HepG2 (cell line): Measurements from ENCODE around the gene PFN2. TPM values are rescaled to one million over a fixed set of nuclear protein-coding genes. Genes with fewer than 3 reads are reported as not detected.
A peak's percentile ranks its signal among the peaks of the same experiment; 100 is the strongest.

Source experiments
- BCL6 ChIP-seq: IDR thresholded peaks from 2 replicates; pipeline ENCODE4 v1.6.1; 2016; ENCODE audit warnings: missing genetic modification reagents, missing compliant biosample characterization
- CREB1 ChIP-seq, 2 experiments: fragments of 450-650 bp in 1 of 2; IDR thresholded peaks; 2 replicates each; pipeline ENCODE4 v1.6.1; 2016 to 2017; ENCODE audit warnings: control low read depth in 1 of 2, mild to moderate bottlenecking in 1 of 2, missing compliant biosample characterization in 1 of 2, missing genetic modification characterization in 1 of 2
- HES4 ChIP-seq: sonication (generic); formaldehyde crosslinking; IDR thresholded peaks from 2 replicates; pipeline ENCODE4 v1.9.0; 2021; ENCODE audit warnings: mild to moderate bottlenecking, missing genetic modification reagents, borderline replicate concordance
- HOXD1 ChIP-seq: sonication (generic); formaldehyde crosslinking; IDR thresholded peaks from 2 replicates; pipeline ENCODE4 v1.5.0; 2020; ENCODE audit warnings: missing genetic modification reagents
- KAT7 ChIP-seq: IDR thresholded peaks from 2 replicates; pipeline ENCODE4 v1.6.1; 2018; ENCODE audit warnings: borderline replicate concordance, missing compliant biosample characterization
- MXD1 ChIP-seq: sonication (generic); formaldehyde crosslinking; IDR thresholded peaks from 2 replicates; pipeline ENCODE4 v1.4.0; 2020; ENCODE audit warnings: mild to moderate bottlenecking, missing genetic modification reagents
- NPAS2 ChIP-seq: sonication (generic); formaldehyde crosslinking; IDR thresholded peaks from 2 replicates; pipeline ENCODE4 v1.8.0; 2022; ENCODE audit warnings: mild to moderate bottlenecking, missing genetic modification reagents, borderline replicate concordance
- PPARG ChIP-seq: conservative IDR thresholded peaks from 2 replicates; pipeline ENCODE4 v1.6.1; 2016; ENCODE audit warnings: missing biosample characterization, missing genetic modification reagents
- RAD21 ChIP-seq: fragments of 450-650 bp; formaldehyde crosslinking; IDR thresholded peaks from 2 replicates; pipeline ENCODE4 v1.5.0; 2020; ENCODE audit warnings: mild to moderate bottlenecking
- SMAD1 ChIP-seq: sonication (generic); formaldehyde crosslinking; IDR thresholded peaks from 2 replicates; pipeline ENCODE4 v1.4.0; 2020; ENCODE audit warnings: missing genetic modification reagents, low read depth, mild to moderate bottlenecking, borderline replicate concordance
- TBX3 ChIP-seq: fragments of 450-650 bp; IDR thresholded peaks from 2 replicates; pipeline ENCODE4 v1.6.1; 2017; ENCODE audit warnings: antibody characterized with exemption, mild to moderate bottlenecking, inconsistent platforms, borderline replicate concordance
- TCF12 ChIP-seq, 2 experiments: fragments of 450-650 bp in 1 of 2; sonication (generic) in 1 of 2; formaldehyde crosslinking in 1 of 2; IDR thresholded peaks; 2 replicates each; pipeline versions ENCODE4 v1.6.1 to v1.8.0; 2017 to 2022; ENCODE audit warnings: antibody characterized with exemption in 1 of 2, mild to moderate bottlenecking in 1 of 2, missing genetic modification reagents in 1 of 2, moderate library complexity in 1 of 2
- THRA ChIP-seq: sonication (generic); formaldehyde crosslinking; IDR thresholded peaks from 2 replicates; pipeline ENCODE4 v1.4.0; 2020; ENCODE audit warnings: missing genetic modification reagents, borderline replicate concordance
- TMF1 ChIP-seq: sonication (generic); formaldehyde crosslinking; IDR thresholded peaks from 2 replicates; pipeline ENCODE4 v1.8.1; 2022; ENCODE audit warnings: low read depth, missing genetic modification reagents
- ZBED4 ChIP-seq: sonication (generic); formaldehyde crosslinking; IDR thresholded peaks from 2 replicates; pipeline ENCODE4 v1.4.0; 2020; ENCODE audit warnings: missing genetic modification reagents, borderline replicate concordance
- ZBTB1 ChIP-seq: sonication (generic); formaldehyde crosslinking; IDR thresholded peaks from 2 replicates; pipeline ENCODE4 v1.4.0; 2020; ENCODE audit warnings: missing genetic modification reagents, borderline replicate concordance
- ZKSCAN5 ChIP-seq: sonication (generic); formaldehyde crosslinking; IDR thresholded peaks from 2 replicates; pipeline ENCODE4 v1.5.1; 2020; ENCODE audit warnings: mild to moderate bottlenecking, missing genetic modification reagents
- ZNF263 ChIP-seq: sonication (generic); formaldehyde crosslinking; IDR thresholded peaks from 2 replicates; pipeline ENCODE4 v1.4.0; 2020; ENCODE audit warnings: missing genetic modification reagents
- ZNF441 ChIP-seq: sonication (generic); formaldehyde crosslinking; IDR thresholded peaks from 2 replicates; pipeline ENCODE4 v1.7.0; 2021; ENCODE audit warnings: missing genetic modification reagents, borderline replicate concordance
- ZNF562 ChIP-seq: sonication (generic); formaldehyde crosslinking; IDR thresholded peaks from 2 replicates; pipeline ENCODE4 v1.8.0; 2022; ENCODE audit warnings: missing genetic modification reagents, borderline replicate concordance
- ZSCAN29 ChIP-seq: sonication (generic); formaldehyde crosslinking; conservative IDR thresholded peaks from 2 replicates; pipeline ENCODE4 v1.4.0; 2020; ENCODE audit warnings: mild to moderate bottlenecking, missing genetic modification reagents
- ZSCAN5A ChIP-seq: sonication (generic); formaldehyde crosslinking; IDR thresholded peaks from 2 replicates; pipeline ENCODE4 v1.8.0; 2022; ENCODE audit warnings: mild to moderate bottlenecking, missing genetic modification reagents, borderline replicate concordance
- polyA plus RNA-seq, 8 experiments: library from polyadenylated mRNA; depleted of rRNA in 3 of 8; stranded (reverse) in 7 of 8; unstranded in 1 of 8; fragments of >200 nt; fragmentation: Illumina TruSeq in 4 of 8; extraction: Trizol in 4 of 8; gene quantifications; 2 replicates each; pipeline versions ENCODE4 v1.2.1 to v1.2.3, GENCODE V29; 2011 to 2016; ENCODE audit warnings: low read depth in 4 of 8, missing spikeins in 1 of 8, mixed read lengths in 1 of 8; ENCODE audit not compliant: insufficient read depth in 1 of 8
- total RNA-seq, 5 experiments: library from RNA; depleted of rRNA; stranded (reverse); fragments of >200 nt; fragmentation: Illumina TruSeq; extraction: Trizol; gene quantifications; 2 replicates each; pipeline ENCODE4 v1.2.3, GENCODE V29; 2016; ENCODE audit warnings: low read depth in 1 of 5

The PFN2 gene
- total and polyA plus RNA-seq, 2 of the 13 experiments (the other 11 are each of a cell fraction or from before 2014, with no cell fraction given): 57.3 to 150 TPM

GRCh38 chr3:149970716-149971402, at the start of gene PFN2 (continued):
- TF ChIP-seq RAD21: peak; percentile 49
- TF ChIP-seq THRA: 0 out of 2 replicates have a peak, but pooled peaks have one; percentile 12
- TF ChIP-seq PPARG (CRISPR knock-in tag): 0 out of 2 replicates have a peak, but pooled peaks have one; percentile 20
- TF ChIP-seq HOXD1 (CRISPR knock-in tag): no peak; the same call in 1 of the 2 replicates
- peak; percentile 89; the same call in 1 of the 2 replicates for TF ChIP-seq ZSCAN29 (CRISPR knock-in tag)
- peak; percentile 96 for TF ChIP-seq HES4 (CRISPR knock-in tag)
- peak; percentile 82; the same call in 1 of the 2 replicates for TF ChIP-seq TMF1 (CRISPR knock-in tag)
- peak; percentile 83; the same call in 1 of the 2 replicates for TF ChIP-seq ZNF562 (CRISPR knock-in tag)
- peak; percentile 81 for TF ChIP-seq KAT7 (CRISPR knock-in tag)
- TF ChIP-seq TCF12 (IDR thresholded peaks at IDR 0.05): no peak
- 0 out of 2 replicates have a peak, but pooled peaks have one; percentile 34 for TF ChIP-seq TCF12 (CRISPR knock-in tag; IDR thresholded peaks at IDR 0.05)
- TF ChIP-seq NPAS2 (CRISPR knock-in tag): no peak; the same call in 1 of the 2 replicates
- TF ChIP-seq ZNF441: no peak; the same call in 1 of the 2 replicates
- peak; percentile 80 for TF ChIP-seq ZNF263
- TF ChIP-seq ZBED4 (CRISPR knock-in tag): no peak
- TF ChIP-seq ZKSCAN5 (CRISPR knock-in tag): no peak
- no peak for TF ChIP-seq TBX3
- no peak for TF ChIP-seq CREB1 (IDR thresholded peaks at IDR 0.05)
- TF ChIP-seq CREB1 (CRISPR knock-in tag; IDR thresholded peaks at IDR 0.05): no peak
- TF ChIP-seq ZSCAN5A: peak; percentile 78
- no peak for TF ChIP-seq ZBTB1
- no peak for TF ChIP-seq SMAD1 (CRISPR knock-in tag)
- TF ChIP-seq BCL6 (CRISPR knock-in tag): 0 out of 2 replicates have a peak, but pooled peaks have one; percentile 34
- peak; percentile 74; the same call in 1 of the 2 replicates for TF ChIP-seq MXD1 (CRISPR knock-in tag)
